GM06990 (cell line): Measurements from ENCODE around the gene ZPBP.

Experiments used
- DNase-seq: peaks from one replicate; pipeline ENCODE4 v3.0.0-alpha.2; 2011; ENCODE audit not compliant: insufficient read length; ENCODE audit errors: extremely low read depth
- H3K27me3 ChIP-seq: replicated peaks from 2 replicates; pipeline ENCODE4 v1.6.0; 2011; ENCODE audit warnings: low read length; ENCODE audit not compliant: control insufficient read depth, insufficient read depth
- H3K36me3 ChIP-seq: 2 replicates; pipeline ENCODE4 v1.5.1; 2011; ENCODE audit warnings: low read length; ENCODE audit not compliant: control insufficient read depth, insufficient read depth
- H3K4me3 ChIP-seq: replicated peaks from 2 replicates; pipeline ENCODE4 v1.5.1; 2011; ENCODE audit warnings: low read depth, mild to moderate bottlenecking, control low read depth, low read length
- TF ChIP-seq, protein P1 (sequence below): IDR thresholded peaks from 2 replicates; pipeline ENCODE4 v1.5.1; 2011; ENCODE audit warnings: low read length, control low read depth, mild to moderate bottlenecking, inconsistent platforms; ENCODE audit not compliant: insufficient read depth, poor library complexity, severe bottlenecking

ZPBP gene

DNA sequence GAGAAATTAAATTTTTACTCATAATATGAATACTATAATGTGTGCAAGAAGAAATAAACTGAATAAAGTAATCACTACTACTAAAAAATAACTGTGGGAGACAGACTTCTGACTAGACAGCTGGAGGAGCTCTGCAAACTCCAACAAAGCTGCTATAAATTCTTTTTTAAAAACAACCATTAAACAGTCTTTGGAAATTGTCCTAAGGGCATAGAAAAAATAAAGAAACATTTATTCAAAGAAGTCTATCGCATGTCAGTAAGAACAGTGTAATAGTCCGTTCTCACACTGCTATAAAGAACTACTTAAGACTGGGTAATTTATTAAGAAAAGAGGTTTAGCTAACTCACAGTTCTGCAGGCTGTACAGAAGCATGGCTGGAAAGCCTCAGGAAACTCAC is 56.0 kb downstream of the ZPBP start:
- TF ChIP-seq, protein P1, sequence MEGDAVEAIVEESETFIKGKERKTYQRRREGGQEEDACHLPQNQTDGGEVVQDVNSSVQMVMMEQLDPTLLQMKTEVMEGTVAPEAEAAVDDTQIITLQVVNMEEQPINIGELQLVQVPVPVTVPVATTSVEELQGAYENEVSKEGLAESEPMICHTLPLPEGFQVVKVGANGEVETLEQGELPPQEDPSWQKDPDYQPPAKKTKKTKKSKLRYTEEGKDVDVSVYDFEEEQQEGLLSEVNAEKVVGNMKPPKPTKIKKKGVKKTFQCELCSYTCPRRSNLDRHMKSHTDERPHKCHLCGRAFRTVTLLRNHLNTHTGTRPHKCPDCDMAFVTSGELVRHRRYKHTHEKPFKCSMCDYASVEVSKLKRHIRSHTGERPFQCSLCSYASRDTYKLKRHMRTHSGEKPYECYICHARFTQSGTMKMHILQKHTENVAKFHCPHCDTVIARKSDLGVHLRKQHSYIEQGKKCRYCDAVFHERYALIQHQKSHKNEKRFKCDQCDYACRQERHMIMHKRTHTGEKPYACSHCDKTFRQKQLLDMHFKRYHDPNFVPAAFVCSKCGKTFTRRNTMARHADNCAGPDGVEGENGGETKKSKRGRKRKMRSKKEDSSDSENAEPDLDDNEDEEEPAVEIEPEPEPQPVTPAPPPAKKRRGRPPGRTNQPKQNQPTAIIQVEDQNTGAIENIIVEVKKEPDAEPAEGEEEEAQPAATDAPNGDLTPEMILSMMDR, result no peak
- no peak for DNase-seq
- no peaks in the 10 kb centered on the region for H3K36me3 ChIP-seq
- H3K27me3 ChIP-seq, result no peaks in the 10 kb centered on the region
- H3K4me3 ChIP-seq, result no peak overlapping the region

DNA sequence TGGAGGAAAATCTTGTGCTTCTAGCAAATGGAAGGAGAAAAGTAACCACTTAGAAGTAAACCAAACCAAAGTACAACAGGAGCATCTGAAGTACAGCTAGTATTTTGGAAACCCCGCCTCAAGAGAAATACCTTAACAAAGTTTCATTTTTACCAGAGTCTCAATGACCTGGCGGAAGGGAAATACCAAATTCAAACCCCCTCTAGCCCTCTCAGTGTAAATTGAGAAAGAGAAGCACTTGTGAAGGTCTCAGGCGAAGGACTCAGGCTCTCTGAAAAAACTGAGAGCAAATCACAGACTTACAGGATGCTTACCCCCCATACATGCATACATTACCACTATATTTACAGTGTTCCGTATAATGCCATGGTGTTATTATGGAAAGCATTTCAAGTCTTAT is 70.1 kb downstream of the ZPBP start:
- TF ChIP-seq, protein P1, result no peak
- peak; percentile 14 for DNase-seq
- Histone ChIP-seq H3K27me3 (no peaks in the 10 kb centered on the region), H3K36me3 (no peaks in the 10 kb centered on the region), H3K4me3 (no peak overlapping the region)

DNA sequence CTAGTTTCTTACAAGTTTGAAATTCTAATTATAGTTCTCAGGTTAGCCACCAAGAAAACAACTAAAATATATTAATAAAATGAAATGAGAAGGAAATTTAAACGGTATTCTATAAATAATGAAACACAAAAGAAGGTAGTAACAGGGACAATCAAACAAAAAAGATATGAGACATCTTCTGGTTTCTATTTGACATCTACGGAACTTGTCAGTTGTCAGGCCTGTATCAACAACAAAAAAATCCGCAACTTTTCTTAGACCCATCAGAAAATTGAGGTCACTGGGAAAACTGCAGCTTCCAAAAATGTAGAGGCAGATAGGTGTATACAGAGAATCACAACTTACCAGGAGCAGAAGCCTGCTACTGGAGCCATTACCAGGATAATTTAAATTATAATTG is 70.6 kb downstream of the ZPBP start:
- Histone ChIP-seq H3K4me3 (no peak overlapping the region), H3K36me3 (no peaks in the 10 kb centered on the region), H3K27me3 (no peaks in the 10 kb centered on the region)
- no peak for DNase-seq
- TF ChIP-seq, protein P1, result no peak

DNA sequence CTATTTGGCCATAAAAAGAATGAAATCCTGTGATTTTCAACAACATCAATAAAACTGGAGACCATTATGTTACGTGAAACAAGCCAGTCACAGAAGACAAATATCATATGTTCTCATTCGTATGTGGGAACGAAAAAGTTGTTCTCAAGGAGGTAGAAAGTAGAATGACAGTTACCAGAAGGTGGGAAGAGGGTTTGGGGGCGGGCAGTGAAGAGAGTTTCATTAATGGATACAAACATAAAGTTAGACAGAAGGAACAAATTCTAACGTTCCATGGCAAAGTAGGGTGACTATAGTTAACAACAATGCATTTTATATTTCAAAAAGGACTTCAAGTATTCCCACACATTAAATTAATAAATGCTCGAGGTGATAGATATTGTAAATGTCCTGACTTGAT is 97.4 kb downstream of the ZPBP start:
- no peak overlapping the region for H3K4me3 ChIP-seq
- no peaks in the 10 kb centered on the region for H3K36me3 ChIP-seq
- TF ChIP-seq, protein P1, result no peak
- no peak for DNase-seq
- H3K27me3 ChIP-seq, result no peaks in the 10 kb centered on the region

DNA sequence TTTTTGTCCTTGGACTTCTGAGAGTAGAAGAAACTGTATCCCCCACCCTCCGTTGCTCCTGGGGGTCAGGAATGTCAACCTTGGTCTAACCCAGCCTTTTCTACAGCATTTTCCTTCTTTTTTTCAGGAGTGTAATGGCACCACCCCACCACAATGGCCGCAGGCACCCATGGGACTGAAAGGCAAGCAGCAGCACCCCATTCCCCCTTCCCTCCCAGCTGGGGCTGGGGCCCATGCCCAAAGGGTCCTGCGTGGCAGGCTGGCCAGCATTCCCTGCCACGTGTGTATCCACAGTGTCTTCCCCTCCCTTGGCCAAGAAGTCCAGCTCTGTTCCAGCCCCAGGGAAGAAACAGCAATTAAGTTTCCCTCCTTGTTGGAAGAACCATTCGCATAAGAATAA is 106.9 kb downstream of the ZPBP start:
- Histone ChIP-seq H3K36me3 (no peaks in the 10 kb centered on the region), H3K27me3 (no peaks in the 10 kb centered on the region), H3K4me3 (no peak overlapping the region)
- DNase-seq, result no peak
- TF ChIP-seq, protein P1, result no peak

GRCh38 chr7:49980465-49980864 is 112.6 kb downstream of the ZPBP start:
- Histone ChIP-seq H3K27me3 (no peaks in the 10 kb centered on the region), H3K4me3 (no peak overlapping the region), H3K36me3 (no peaks in the 10 kb centered on the region)
- TF ChIP-seq, protein P1, result no peak
- DNase-seq, result no peak
